RCC 7860 (cell line): ENCODE measurements around the gene GP2.

Source experiments
- DNase-seq: peaks from one replicate; pipeline ENCODE4 v3.0.0-alpha.2; 2015; ENCODE audit warnings: low spot score
- FAIRE-seq: peaks from 2 replicates; lab custom pipeline; 2012; peaks lifted over from hg19 to GRCh38; lab: Jason Lieb, UNC

Gene GP2

GRCh38 chr16:20308266-20308665 lies 19.0 kb downstream of the GP2 start:
- FAIRE-seq, result no peak

DNA sequence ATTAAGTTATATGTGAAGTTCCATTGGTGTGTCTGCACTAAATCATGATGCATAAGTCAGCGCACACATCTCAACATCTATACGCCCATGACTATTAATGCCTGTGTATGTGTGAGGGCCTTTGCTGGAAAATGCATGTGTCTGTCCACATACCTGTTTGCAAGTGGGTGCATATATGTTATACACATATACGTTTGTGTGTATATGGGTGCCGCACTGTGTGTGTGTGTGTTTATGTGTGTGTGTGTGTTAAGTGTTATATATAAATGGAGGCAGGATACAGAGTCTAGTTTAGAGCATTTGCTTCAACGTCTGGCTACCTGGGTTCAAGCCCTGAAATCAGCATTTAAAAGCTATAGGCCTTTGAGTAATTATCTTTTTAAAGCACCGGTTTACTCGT lies 19.5 kb downstream of the GP2 start:
- FAIRE-seq (no peak), DNase-seq (no peak)

More at GRCh38 chr16:20308266-20308665, 19.0 kb downstream of the GP2 start:
- no peak for DNase-seq

- DNase-seq, result no peak
- FAIRE-seq, result no peak
Measured at GRCh38 chr16:20307240-20307671, 20.1 kb downstream of the GP2 start.

- no peak for FAIRE-seq
- DNase-seq, result no peak
Measured at GRCh38 chr16:20306401-20306800, 20.9 kb downstream of the GP2 start.

DNA sequence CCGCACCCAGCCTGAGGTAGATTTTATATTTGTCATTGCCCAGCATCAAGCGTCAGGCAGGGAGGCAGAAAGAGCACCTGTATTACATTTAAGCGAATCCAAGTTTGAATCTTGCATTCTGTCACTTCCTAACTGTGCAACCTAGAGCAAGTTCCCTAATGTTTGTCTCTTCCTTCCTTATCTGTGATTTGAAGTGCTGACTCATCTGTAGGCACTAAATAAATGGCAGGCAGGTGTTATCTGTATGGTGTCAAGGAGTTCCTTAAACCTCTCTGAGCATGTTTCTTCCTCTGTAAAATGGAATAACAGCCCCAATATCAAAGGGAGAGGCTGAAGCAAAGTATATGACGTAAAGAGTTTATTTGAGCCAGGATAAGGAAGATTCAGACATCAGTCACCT lies 24.3 kb downstream of the GP2 start:
- FAIRE-seq (no peak), DNase-seq (no peak)

- DNase-seq (no peak), FAIRE-seq (no peak)
Measured at GRCh38 chr16:20302389-20302788, 24.9 kb downstream of the GP2 start.

- DNase-seq (no peak), FAIRE-seq (no peak)
Measured at GRCh38 chr16:20301840-20302239, 25.5 kb downstream of the GP2 start.

DNA sequence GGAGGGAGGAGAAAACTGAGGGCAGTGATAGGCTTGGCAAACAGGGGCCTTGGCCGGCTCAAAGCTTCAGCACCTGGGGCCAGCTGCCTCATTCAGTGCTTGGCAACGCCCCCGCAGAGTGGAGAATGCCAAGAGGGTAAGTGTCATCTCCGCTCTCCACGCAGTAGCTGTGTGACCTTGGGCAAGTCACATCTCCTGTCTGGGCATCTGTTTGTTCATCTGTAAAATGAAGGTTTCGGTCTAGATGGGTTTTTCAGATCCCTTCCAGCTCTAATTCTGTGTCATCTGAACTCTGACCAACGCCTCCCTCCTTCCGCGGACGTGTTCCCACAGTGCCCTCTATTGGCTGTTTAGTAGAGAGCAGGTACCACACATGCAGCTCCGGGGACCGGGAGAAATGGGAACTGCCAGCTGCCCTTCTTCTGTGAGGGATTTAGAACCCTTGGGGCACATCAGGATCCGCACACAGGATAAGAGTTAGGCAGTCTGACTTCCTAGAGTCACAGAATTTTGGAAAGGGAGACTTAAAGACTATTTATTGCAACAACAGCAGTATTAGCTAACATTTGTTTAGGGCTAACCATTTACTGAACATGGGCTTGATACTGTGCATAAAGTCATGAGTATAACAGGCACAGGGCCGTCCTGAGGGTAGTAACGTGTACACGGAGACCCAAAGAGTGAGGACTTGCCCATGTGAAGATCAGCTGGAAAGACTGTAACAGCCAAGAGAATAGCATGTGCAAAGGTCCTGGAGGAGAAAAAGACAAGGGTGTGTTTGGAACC lies 26.8 kb downstream of the GP2 start:
- DNase-seq, result peak; percentile 24
- FAIRE-seq, result no peak

DNA sequence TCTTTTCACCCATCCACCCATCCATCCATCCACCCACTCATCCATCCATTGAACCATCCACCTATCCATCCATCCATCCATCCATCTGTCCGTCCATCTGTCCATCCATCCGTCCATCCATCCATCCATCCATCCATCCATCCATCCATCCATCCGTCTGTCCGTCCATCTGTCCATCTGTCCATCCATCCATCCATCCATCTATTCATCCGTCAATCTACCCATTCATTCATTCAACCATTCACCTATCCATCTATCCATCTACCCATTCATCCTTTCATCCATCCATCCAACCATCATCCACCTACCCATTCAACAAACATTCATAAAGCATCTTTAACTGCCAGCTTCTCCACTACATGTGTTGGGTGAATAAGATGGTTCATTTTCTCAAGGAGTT lies 28.9 kb downstream of the GP2 start:
- DNase-seq, result no peak
- FAIRE-seq, result no peak

DNA sequence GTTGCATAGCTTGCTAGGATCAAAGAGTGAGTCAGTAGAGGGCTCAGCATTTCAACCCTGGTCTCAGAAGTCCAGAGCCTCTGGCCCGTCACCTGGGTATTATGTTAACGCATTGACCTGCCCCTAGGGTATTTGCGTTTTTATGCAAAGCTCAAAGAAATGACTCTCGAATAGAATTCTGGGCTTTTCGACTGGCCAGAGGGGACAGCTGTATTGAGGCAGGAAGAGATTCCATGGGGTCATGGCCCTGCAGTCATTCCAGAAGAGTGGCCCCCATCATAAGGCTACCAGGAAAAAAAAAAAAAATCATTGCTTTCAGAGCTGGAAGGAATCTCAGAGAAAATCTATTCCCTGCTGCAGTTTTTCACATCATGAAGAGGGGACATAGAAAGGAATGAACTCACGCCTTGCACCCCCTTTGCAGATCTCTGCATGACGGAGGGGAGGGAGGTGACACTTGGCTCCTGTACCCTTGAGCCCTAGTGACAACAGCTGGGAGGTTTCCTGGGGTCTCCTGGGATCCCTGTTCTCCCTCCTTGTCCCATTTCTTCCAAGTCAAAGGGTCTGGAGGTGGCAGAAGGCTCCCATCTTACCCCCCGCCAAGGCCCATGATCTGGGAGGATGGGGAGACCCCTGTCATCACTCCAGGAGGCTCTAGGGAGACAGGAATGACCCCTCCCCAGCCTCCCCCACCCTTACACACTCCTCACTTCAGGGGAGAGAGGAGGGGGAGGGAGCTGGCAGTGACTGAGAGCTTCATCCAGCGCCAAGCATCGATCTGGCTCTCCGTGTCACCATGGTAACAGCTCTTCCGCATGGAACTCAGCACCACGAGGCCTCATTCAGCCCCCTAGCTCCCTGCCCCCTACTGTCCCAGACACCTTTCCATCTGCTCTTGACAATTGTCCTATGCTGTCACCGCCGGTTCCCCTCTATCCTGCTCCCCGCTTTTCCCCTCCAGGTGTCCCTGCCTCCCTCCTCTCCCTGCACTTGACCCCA lies 35.8 kb downstream of the GP2 start:
- FAIRE-seq, result no peak
- no peak for DNase-seq

DNA sequence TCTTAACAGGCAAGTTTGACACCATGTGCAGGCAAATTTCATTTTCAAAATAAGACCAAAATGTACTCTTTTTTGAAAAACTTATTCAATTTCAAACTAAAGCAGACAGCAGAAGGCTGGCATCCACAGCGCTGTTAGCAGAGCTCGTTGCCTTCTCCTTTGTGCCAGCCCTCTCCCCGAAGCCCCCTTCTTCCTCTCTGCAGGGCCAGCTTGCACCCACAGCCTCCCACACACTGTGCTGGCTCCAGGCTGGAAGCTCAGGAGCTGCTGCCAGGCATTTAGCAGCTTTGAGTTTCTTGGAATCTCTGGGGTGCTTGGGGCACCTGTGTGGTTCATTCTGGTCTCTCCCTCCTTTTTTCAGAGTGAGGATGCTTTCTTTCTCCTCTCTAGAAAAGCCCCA lies 37.7 kb downstream of the GP2 start:
- DNase-seq, result no peak
- FAIRE-seq, result no peak

- FAIRE-seq (no peak), DNase-seq (no peak)
Measured at GRCh38 chr16:20285993-20286499, 41.3 kb downstream of the GP2 start.

DNA sequence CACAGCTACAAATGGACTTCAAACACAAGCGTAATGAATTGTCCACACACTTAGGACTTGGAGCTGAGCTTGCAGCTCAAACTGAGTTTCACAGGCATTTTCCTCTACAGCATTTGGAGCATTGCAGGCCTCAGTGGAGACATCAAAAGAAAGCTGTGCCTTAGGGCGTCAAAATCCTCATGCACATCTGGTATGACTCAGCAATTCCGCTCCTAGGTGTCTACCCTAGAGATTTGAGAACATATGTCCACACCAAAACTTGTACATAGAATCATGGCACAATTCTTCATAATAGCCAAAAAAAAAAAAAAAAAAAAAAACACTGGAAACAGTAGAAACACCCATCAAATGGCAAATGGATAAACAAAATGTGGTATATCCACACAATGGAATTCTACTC lies 47.1 kb downstream of the GP2 start:
- FAIRE-seq (no peak), DNase-seq (no peak)

DNA sequence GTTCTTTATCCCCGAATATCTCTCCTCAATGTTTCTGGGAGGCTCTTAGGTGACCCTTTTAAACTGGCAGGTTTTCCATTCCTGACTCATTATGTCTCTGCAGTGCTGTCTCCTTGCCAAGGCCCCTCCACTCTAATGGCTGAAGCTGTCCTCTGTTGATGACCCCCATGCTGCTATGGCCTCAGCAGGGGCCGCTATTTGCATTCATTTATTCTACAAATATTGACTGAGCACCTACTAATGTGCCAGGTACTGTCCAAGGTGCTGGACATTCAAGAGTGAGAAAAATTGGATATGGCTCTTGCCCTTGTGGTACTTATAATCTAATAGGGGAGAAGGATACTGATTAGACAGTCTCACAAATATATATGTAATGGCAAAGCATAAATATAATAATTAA lies 55.4 kb downstream of the GP2 start:
- no peak for FAIRE-seq
- DNase-seq, result no peak

DNA sequence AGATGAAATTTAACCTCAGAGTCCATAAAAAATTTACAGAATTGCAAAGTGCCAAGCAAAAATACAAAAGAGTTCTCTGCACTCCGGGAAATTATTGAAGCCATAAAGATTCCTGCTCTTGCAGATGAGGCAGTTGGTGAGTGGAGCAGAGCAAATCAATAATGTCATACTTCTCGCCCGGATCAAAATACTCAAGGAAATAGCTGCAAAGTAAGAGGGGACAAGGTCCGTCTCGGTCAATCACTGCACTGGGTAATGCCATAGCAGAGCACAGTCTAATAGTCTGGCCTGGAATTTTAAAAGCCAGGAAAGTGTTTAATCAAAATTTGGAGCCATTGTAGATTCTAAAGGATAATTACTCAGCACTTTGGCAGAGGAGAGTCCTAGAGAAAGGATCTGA lies 58.9 kb downstream of the GP2 start:
- FAIRE-seq (no peak), DNase-seq (no peak)

GRCh38 chr16:20265019-20265418 lies 62.3 kb downstream of the GP2 start:
- no peak for FAIRE-seq
- no peak for DNase-seq

DNA sequence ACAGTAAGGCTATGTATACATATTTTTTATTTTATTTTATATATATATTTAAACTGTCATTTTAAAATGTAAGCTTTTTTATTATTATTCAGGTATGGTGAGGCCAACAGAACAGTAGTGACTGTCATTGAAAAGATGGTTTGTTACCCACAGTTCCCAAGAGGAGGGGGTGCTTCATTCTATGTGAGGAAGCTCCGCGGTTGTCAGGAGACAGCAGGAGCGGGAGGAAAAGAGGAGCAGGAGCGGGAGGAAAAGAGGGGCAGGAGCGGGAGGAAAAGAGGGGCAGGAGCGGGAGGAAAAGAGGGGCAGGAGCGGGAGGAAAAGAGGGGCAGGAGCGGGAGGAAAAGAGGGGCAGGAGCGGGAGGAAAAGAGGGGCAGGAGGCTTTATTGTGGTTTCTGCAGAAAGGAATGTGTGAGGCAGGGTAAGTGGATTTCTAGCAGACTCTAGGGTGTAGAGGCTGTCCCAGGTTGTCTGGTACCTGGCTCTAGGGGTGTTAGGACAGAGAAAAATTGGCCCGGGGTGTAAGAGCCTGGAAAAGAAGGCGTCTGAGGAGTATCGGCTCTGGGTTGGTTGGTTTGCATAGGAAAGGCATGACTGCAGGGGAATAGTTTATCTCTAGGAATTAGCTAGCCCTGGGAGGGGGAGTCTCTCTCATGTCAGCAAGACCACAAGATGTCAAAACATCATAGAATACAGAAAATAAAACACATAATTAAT lies 64.0 kb downstream of the GP2 start:
- FAIRE-seq, result no peak
- no peak for DNase-seq

GRCh38 chr16:20262248-20262647 lies 65.1 kb downstream of the GP2 start:
- no peak for DNase-seq
- no peak for FAIRE-seq

DNA sequence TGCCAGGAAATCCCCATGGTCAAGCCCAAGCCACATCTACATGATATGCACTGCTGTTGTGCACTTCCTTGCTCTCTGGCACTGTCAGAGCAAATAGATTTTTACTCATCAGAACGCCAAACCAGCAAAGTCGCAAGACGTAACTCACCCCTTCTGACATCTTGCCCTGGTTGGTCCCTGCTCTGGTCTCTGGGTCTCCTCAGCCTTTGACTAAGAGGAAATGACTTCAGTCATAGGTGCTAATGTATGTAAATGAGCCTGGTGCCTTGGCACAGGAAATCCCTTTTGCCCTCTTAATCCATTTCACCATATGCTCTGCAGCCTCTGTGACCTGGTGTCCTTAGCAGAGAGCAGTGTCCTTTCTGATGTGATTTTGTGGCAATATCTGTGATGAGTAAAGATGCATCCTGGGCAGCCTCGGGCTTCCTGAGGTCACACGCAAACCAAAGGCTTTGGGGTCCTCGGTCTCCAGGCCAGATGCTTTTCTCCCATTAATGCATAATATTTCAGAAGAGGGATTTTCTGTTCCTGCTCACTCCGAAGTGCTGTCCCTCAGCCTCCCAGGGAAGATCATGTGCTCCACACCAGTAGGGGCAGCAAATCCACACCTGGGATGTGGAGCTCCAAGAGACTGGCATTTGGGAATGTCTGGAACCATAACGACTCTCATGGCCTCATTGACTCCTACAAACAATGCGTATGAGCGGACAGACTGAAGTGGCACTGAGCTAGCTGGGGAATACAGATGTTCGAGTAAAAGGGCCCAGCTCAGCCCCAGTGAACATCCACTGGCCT lies 66.9 kb downstream of the GP2 start:
- FAIRE-seq (no peak), DNase-seq (no peak)
